ENCODE measurements around the gene USH2A. TPM values are rescaled to one million over a fixed set of nuclear protein-coding genes. Genes with fewer than 3 reads are reported as not detected.

USH2A gene
- total RNA-seq, 1 experiment from 2014 or later: not detected

GRCh38 chr1:215718575-215719287 lies 704.5 kb downstream of the USH2A start:
- no peak for DNase-seq (ENCODE audit: low spot score)

GRCh38 chr1:215717677-215718426 lies 705.4 kb downstream of the USH2A start:
- DNase-seq (ENCODE audit: low spot score): no peak

GRCh38 chr1:215710899-215711225 lies 712.4 kb downstream of the USH2A start:
- no peak for DNase-seq (ENCODE audit: low spot score)

DNA sequence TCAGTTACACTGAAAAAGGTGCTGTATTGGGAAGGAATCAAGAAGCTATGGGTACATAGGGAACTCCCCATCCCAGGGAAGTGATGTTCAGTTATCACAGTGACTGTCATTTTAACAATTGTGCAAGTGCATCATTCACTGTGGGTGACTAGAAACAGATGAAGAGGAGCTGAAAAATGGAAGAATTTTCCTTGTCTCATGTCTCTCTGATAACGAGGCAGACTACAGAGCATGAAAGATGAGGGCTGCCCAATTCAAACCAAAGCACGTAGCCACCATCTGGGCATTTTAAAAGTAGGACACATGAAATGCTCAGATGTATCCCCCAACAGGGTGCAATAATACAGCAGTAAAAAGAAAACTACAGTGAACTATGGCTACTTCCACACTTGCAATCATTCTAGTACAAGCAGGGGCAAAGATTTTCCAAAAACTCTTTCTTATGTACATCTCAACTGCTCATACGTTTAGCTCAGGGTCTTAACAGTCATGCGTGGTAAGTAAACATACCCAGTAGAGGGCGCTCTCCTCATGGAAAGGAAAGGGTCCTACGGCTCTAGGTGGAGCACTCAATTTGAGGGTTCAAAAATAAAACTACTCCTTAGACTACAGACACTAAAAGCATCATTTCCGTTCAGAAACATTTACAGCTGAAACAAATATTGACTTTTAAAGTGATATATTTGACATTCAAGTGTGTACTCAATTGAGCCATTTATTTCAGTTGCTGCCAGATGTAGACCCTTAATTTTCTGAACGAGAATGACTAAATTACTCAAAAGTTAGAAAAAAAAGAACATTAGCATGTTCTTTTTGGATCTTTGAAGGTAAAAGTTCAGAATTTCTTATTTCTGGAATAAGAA lies 713.0 kb downstream of the USH2A start:
- DNase-seq (ENCODE audit: low spot score): peak; percentile 66

DNA sequence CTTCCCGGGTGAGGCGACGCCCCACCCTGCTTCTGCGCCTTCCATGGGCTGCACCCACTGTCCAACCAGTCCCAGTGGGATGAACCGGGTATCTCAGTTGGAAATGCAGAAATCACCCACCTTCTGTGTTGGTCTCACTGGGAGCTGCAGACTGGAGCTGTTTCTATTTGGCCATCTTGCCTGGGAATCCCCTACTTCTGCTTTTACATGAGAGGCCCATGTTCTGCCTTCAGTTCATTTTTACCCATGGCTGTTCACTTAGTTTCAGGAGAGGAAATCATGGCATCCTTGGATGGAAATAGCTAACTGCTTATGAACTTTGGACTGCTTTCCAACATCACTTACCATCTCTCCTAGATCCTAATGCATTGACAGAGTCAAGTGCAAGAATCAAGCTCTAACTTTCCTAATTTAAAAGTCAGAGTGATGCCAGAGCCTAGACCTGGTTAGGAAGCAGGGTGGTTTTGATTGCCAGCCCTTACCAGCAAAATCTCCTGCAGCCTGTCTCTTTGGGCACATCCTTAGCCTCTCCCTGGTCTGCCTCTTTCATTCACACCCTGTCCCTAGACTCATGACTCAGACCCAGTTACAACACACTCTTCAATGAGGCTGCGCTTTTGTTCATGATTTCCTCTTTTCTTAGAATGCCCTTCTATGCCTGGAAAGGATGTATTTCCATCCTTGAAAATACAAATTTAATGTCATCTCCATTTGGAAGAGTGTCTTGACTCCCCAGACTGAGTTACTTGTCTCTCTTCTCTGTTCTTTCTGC lies 719.0 kb downstream of the USH2A start:
- DNase-seq (ENCODE audit: low spot score): no peak

DNA sequence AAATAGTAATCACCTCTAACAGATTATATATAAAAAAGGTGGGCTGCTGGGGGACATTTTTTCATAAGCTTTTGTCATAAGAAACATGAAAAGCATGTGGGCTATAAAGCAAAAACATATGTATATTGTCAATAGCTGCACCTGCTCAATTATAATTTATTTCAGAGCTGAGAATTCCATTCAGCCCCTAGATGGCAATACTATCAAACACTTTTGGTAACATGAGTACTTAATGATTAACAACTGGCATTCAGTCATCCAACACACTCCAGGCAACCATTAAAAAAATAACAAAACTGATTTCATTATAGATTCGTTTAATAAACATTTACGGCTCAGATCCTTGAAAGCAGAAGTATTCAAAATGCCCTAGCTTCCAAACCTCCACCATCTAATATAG lies 741.0 kb downstream of the USH2A start:
- peak; percentile 49 for DNase-seq (ENCODE audit: low spot score)

GRCh38 chr1:215681041-215681440 lies 742.2 kb downstream of the USH2A start:
- DNase-seq (ENCODE audit: low spot score): no peak

- DNase-seq (ENCODE audit: low spot score): no peak
Measured at GRCh38 chr1:215679231-215679630, 744.0 kb downstream of the USH2A start.

- DNase-seq (ENCODE audit: low spot score): peak; percentile 1
Measured at GRCh38 chr1:215677112-215677511, 746.1 kb downstream of the USH2A start.

- DNase-seq (ENCODE audit: low spot score): no peak
Measured at GRCh38 chr1:215673943-215674342, 749.3 kb downstream of the USH2A start.

GRCh38 chr1:215672482-215672881 lies 750.8 kb downstream of the USH2A start:
- DNase-seq (ENCODE audit: low spot score): no peak

DNA sequence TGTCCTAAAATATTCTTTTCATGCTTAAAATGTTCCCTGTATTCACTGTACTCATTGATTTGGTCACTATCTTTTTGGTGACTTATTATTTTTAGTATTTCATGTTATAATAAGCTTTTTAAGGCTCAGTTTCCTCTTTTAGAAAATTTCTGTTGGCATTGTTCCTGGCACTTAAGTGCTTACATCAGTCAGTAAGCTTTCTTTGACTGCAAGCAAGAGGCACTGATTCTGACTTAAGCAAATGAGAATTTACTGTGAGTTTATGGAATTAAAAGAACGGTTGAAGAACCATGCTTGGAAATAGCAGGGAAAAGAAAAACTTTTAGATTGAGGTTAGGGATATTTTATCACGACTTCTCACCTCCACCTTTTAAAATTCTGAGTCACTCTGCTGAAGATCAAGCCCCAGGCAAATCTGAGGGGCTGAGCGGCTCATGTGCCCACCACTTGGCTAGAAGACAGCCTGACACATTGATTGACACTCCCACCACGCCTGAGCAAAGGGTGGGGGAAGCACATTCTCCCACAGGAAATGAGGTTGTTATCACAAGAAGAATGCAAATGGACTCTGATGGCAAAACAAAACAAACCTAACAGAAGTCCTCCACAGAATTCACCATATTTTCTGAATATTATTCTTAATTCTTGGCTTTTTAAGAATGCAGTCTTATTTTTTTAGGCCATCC lies 753.3 kb downstream of the USH2A start:
- DNase-seq (ENCODE audit: low spot score): no peak

DNA sequence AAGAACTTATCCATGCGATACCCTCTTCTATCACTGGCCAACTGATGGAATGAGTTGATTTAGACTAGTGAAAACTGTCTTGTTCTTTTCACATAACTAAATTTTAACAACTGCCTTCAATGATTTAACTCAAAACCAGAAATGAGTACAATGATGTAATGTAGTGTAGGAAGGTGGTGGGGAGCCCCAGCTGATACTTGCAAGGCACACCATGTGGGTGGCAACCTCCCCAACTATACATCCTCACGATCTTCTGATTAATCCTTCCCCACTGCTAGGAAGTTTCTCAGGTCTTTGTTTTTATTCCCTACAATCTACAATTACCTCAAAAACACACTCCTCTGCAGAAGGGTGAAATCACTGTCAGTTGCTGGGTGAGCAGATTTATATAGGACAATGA lies 755.5 kb downstream of the USH2A start:
- DNase-seq (ENCODE audit: low spot score): no peak

- DNase-seq (ENCODE audit: low spot score): no peak
Measured at GRCh38 chr1:215665215-215665614, 758.0 kb downstream of the USH2A start.

GRCh38 chr1:215661033-215661432 lies 762.2 kb downstream of the USH2A start:
- no peak for DNase-seq (ENCODE audit: low spot score)

DNA sequence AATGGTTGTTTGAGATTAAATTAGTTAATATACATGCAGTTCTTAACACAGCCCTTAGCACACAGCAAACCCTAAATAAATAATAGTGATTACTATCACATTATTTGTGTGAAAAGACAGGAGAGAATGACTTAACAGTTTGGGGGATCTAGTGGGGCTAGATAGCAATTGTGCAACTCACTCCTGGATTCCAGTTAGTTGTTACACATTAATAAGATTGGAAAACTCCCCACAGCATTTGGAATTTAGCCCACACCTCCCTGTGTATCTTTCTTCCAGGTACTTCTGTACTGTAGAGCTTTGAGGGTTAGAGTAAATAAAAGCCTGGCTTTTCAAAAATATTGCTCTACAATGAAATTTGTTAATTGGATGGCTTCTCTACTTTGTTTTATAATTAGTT lies 763.0 kb downstream of the USH2A start:
- DNase-seq (ENCODE audit: low spot score): no peak

DNA sequence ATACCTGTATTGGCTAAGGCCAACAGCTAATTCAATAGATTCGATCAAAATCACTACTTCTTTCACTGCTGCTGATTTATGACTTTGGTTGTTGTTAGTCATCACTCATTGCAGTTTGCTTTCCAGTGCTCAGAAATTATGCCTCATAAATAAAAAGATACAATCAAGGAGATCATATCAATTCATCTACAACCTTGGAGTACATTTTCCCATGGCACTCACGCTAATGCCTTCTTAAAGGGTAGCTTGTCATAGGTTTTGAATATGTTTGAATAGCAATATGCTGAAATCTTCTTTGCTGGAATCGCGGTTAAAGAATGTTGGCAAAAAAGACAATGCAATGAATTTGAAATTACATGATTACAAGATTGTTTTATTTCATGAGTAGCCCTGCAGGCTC lies 766.2 kb downstream of the USH2A start:
- no peak for DNase-seq (ENCODE audit: low spot score)

DNA sequence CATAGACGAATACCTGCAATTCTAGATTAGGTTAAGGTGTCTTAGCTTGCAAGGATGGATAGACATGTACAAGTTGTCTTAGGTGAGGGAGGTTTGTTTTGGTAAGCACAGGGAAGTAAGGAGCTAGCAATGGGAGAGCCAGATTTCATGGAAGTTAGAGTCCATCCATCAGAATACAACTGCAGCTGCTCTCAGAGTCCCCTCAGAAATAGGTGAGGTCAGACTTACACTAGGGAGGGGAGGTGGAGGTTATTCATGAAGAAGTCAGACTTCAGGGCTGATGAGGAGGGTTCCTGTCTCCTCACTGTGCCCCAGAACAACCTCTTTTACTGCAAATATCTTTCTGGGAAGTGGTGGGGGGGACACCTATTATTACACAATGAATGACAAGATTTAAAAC lies 770.9 kb downstream of the USH2A start:
- no peak for DNase-seq (ENCODE audit: low spot score)

DNA sequence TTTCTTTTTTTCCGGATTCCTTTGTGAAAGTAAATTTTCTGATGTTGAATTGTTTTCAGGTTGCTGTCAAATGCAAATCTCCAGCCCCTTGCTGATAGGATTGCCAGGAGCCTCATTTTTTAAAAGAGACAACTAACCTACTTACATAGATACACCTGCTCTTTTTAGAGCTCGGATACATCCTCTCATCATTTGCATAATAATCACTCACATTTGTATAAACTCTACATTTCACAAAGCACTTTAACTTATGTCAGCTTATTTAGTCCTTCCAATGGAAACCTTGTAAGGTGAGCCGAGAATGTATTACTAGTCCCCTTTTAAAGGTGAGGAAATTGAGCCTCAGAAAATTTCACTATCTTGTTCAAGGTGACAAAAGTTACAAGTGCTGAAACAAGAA lies 771.4 kb downstream of the USH2A start:
- DNase-seq (ENCODE audit: low spot score): no peak

DNA sequence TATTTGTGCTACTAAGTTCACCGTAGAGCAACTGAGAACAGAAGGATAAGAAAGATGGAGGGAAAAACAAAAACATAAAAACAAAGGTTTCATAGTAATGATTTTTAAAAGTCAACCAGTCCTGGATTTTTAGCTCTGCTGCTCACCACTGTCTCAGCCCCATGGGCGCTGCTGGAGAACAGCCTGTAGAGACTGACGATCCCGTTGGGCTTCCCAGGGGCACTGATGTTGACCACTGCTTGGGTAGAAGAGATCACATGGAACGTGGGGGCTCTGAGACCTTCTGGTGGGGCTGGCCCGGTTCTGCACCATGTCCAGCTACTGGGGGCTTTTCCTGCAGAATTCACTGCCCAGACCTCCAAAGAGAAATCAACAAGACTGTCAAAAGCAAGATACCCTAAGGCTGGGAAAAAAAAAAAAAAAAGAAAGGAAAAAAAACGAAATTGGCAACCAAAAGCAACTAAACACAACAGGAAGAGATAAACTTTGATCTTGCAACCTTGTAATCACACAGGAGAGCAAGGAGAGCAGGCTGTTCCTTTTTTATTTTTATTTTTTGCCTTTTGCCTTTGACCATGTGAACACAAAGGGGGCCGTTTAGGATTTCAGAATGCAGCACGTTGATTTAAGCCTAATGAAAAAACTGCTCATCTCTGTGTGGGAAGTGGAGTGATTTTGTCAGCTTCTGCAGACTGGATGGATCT lies 772.6 kb downstream of the USH2A start:
- no peak for DNase-seq (ENCODE audit: low spot score)
